ENCODE data around the gene TESK1. TPM values are rescaled to one million over a fixed set of nuclear protein-coding genes. Genes with fewer than 3 reads are reported as not detected.

The TESK1 gene
- total and polyA plus RNA-seq, 2 of the 8 experiments (the other 6 are each of a cell fraction or from before 2014, with no cell fraction given), result 13.5 to 13.9 TPM

DNA sequence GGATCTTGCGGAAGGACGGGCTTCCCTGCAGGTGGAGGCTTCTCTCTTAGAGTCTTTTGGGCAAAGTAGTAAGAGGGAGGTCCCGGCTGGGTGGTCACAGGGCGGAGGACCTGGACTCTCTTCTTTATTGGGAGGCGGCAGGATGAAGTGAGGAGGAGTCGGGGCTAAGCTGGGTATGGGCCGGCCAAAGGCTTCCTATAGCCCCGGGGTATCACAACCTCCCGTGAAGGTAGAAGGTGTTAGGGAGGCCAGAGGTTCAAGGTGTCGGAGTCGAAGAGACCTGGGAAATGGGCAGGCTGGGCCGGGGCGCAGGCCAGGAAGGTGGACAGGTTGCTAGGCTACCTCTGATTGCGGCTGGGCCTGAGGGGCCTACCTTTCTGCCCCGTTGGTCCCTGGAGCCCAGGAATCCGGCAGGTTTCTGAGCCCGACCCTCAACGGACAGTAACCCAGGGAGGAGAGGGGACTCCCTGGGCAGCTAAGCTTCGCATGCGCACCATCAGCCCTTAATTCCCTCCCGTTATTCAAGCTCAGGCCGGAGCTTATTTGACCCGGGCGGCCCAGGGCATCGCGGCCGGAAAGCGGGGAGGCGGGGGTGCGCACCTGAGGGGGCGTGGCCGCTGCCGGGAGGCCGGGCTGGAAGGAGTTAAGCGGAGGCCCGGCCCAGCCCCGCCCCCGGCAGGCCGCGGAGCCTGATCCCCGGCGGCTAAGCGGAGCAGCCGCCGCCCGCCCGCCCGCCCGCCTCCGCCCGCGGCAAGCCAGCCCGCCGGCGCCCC lies at the start of gene TESK1 (continued):
- TF ChIP-seq ASH2L (IDR thresholded peaks at IDR 0.05; ENCODE audit: low read length) (peak; percentile 2), KDM1A (IDR thresholded peaks at IDR 0.05; ENCODE audit: borderline replicate concordance, low read length) (0 out of 2 replicates have a peak, but pooled peaks have one; percentile 28), SIN3A (conservative IDR thresholded peaks at IDR 0.05 in 1 of 2, IDR thresholded peaks at IDR 0.05 in 1 of 2; ENCODE audit: low read depth in 1 of 2, low read length in 2 of 2) (peak; percentile 31 to 47; a peak in 1 of 4 replicates), MAX (IDR thresholded peaks at IDR 0.05) (peak; percentile 19; the same call in 1 of the 2 replicates)
